PFSK-1 (cell line): ENCODE measurements around the gene LMO7.

Experiments used
- FOXP2 ChIP-seq: optimal IDR thresholded peaks from 2 replicates; pipeline ENCODE3; 2011; ENCODE audit warnings: borderline replicate concordance, control low read depth, inconsistent platforms; ENCODE audit not compliant: insufficient read depth; ENCODE audit errors: extremely low read length, extremely low read depth
- POLR2AphosphoS5 ChIP-seq: IDR thresholded peaks from 2 replicates; pipeline ENCODE4 v1.6.1; 2012; ENCODE audit warnings: low read depth, mild to moderate bottlenecking, control low read depth, low read length, moderate library complexity
- SIN3A ChIP-seq: IDR thresholded peaks from 2 replicates; pipeline ENCODE4 v1.6.1; 2012; ENCODE audit warnings: mild to moderate bottlenecking, low read length, moderate library complexity, borderline replicate concordance; ENCODE audit not compliant: insufficient read depth
- TAF1 ChIP-seq: IDR thresholded peaks from 2 replicates; pipeline ENCODE4 v1.6.1; 2012; ENCODE audit warnings: low read length, control low read depth, borderline replicate concordance; ENCODE audit not compliant: insufficient read depth
- TF ChIP-seq, protein P1 (sequence below), 2 experiments: IDR thresholded peaks; 2 replicates each; pipeline versions ENCODE4 v1.6.1 to v1.8.0; 2011 to 2012; ENCODE audit warnings: low read depth in 2 of 2, low read length in 2 of 2, control low read depth in 1 of 2, inconsistent platforms in 1 of 2, mild to moderate bottlenecking in 1 of 2, moderate library complexity in 1 of 2; ENCODE audit not compliant: insufficient read depth in 1 of 2

Gene LMO7

DNA sequence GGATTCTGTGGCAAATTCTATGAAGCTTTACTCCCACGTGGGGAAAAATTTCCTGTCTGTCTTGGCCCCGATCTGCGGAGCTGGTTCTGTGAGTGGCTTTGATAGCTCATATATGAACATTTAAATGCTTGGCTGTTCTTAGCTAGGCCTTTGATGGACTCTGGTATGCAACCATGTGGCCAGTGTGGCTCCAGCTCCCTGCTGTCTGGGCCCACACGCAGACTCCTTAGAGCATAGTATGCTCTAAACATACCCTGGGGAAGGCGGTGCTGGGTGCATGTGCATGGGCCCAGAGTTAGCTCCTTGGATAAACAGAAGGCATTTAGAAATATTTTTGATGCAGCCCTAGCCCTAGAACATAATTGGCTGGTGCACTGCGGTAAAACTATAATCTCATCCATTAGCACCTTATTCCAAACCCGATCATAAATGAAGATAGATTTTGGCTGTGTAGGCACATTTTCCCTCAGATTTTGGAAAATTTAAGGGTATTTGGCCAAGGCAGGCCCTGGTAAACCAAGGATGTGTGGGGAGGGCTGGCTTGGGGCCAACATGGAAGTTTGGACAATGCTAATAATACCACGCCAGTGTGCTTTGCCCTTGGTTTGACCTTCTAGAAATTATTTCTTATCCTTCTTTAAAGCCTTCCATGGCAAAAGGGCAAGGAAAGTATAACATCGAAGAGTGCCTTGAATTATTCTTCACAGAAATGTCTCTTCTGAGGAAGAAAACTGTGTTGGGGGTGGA is 153.5 kb downstream of the LMO7 start:
- TF ChIP-seq, protein P1, sequence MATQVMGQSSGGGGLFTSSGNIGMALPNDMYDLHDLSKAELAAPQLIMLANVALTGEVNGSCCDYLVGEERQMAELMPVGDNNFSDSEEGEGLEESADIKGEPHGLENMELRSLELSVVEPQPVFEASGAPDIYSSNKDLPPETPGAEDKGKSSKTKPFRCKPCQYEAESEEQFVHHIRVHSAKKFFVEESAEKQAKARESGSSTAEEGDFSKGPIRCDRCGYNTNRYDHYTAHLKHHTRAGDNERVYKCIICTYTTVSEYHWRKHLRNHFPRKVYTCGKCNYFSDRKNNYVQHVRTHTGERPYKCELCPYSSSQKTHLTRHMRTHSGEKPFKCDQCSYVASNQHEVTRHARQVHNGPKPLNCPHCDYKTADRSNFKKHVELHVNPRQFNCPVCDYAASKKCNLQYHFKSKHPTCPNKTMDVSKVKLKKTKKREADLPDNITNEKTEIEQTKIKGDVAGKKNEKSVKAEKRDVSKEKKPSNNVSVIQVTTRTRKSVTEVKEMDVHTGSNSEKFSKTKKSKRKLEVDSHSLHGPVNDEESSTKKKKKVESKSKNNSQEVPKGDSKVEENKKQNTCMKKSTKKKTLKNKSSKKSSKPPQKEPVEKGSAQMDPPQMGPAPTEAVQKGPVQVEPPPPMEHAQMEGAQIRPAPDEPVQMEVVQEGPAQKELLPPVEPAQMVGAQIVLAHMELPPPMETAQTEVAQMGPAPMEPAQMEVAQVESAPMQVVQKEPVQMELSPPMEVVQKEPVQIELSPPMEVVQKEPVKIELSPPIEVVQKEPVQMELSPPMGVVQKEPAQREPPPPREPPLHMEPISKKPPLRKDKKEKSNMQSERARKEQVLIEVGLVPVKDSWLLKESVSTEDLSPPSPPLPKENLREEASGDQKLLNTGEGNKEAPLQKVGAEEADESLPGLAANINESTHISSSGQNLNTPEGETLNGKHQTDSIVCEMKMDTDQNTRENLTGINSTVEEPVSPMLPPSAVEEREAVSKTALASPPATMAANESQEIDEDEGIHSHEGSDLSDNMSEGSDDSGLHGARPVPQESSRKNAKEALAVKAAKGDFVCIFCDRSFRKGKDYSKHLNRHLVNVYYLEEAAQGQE (IDR thresholded peaks at IDR 0.05; ENCODE audit: insufficient read depth in 1 of 2, low read depth in 2 of 2, low read length in 2 of 2) = no peak
- TF ChIP-seq POLR2AphosphoS5 (no peak), SIN3A (no peak), FOXP2 (no peak), TAF1 (no peak)

DNA sequence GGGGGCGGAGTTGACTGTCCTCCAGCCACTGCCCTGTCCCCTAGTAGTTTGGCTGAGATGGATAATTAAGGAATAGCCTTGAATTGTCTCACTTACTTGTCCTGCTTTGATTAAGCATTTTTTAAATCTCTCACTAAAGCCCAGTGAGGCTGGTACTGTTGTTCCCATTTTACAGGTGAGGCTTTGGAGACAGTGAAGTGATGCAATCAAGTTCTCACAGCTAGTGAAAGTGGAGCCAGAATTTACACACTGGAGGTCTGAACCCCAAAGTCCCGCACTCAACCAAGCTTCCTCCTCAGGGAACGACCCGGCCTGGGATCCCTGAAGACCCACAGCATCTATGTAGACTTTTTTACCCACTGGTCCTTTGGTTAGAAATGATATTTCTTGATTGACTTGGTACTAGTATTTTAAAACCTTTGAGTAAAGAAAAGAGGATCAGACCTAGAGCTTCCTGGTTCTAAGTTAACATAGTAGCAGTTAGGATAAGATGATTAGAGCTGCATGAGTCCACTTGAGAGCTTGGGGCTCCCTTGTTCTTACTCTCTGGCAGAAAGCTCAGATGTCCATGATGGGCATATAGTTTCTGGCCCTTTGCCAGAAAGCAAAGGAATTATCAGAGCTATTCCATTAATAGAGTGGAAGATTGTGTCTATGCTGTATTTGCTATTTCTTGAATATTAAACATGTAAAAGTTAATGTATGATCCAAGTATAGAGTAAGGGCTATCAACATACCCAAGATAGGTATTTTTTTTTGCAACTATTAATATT is 154.3 kb downstream of the LMO7 start:
- TF ChIP-seq FOXP2 = no peak
- no peak for TF ChIP-seq SIN3A
- TF ChIP-seq POLR2AphosphoS5 = no peak
- TF ChIP-seq, protein P1 (IDR thresholded peaks at IDR 0.05; ENCODE audit: insufficient read depth in 1 of 2, low read depth in 2 of 2, low read length in 2 of 2) = no peak
- no peak for TF ChIP-seq TAF1

DNA sequence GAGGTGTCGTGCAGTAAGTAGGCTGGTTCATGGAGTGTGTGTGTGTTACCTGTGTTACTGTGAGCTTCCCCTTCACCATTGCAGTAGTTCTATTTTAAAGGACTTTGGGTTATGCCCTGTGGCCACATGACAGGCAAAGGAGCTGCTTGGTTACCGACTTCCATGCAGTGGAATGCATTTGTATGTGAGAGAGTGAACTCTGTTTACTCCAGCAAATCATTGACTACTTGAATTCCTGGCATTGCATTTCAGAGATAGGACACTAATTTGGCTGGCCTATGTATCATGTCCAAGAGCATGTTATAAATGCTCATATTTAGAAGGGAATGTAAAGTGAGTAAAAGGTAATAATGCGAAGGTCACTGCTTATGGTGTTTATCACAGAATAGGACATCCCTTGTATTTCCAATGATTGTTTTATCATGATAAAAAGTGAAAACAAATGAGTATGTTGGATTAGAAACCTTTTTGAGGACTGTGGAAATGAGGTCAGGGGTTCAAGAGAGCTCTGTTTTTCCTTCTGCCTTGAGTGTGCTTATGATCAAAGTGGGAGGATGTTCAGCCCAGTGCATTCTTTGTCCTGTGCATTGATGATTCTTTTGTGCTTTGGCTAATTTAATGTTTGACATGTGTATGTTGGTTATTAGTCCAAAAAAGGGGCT is 156.5 kb downstream of the LMO7 start:
- TF ChIP-seq SIN3A (no peak), FOXP2 (no peak), TAF1 (no peak), POLR2AphosphoS5 (no peak)
- TF ChIP-seq, protein P1 (IDR thresholded peaks at IDR 0.05; ENCODE audit: insufficient read depth in 1 of 2, low read depth in 2 of 2, low read length in 2 of 2) = no peak

DNA sequence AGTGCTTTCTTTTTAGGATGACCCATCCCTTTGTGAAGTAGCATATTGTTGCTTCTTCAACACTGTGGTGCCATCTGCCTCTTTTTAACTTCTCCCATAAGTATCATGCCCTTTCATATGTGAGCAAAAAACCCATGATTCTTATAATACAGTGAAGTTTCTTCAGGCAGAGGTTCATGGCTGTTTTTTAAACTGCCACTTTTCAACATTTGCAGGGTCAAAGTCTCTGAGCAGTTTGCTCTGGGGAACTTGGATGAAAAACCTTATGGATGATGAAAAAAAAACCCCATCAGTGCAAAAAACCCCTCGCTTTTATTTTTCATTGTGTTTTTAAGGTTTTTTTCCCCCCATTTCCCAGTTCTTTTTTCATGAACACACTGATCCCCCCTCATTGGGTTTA is 158.5 kb downstream of the LMO7 start:
- no peak for TF ChIP-seq POLR2AphosphoS5
- TF ChIP-seq SIN3A = no peak
- TF ChIP-seq FOXP2 = no peak
- TF ChIP-seq TAF1 = no peak
- TF ChIP-seq, protein P1 (IDR thresholded peaks at IDR 0.05; ENCODE audit: insufficient read depth in 1 of 2, low read depth in 2 of 2, low read length in 2 of 2) = no peak
